Gastroesophageal sphincter (tissue), 3 donors: ENCODE results near the gene CCSER2.

Experiments
- EP300 ChIP-seq: sonication (generic); formaldehyde crosslinking; IDR thresholded peaks from one replicate; pipeline ENCODE4 v1.6.1; 2017; ENCODE audit warnings: antibody characterized with exemption, mild to moderate bottlenecking
- POLR2A ChIP-seq, 2 donors: fragments of 450-650 bp; IDR thresholded peaks; one replicate each; pipeline ENCODE4 v1.6.1; 2017; ENCODE audit warnings: antibody characterized with exemption in 2 of 2, mild to moderate bottlenecking in 2 of 2, moderate library complexity in 1 of 2
- POLR2AphosphoS5 ChIP-seq: sonication (generic); formaldehyde crosslinking; IDR thresholded peaks from one replicate; pipeline ENCODE4 v1.6.1; 2017; ENCODE audit warnings: antibody characterized with exemption
- TF ChIP-seq, protein P1 (sequence below), 4 experiments: fragments of 200-600 bp in 2 of 4; fragments of 450-650 bp in 2 of 4; sonication (generic) in 1 of 4; IDR thresholded peaks; one replicate each; pipeline ENCODE4 v1.5.1; 2017 to 2019; ENCODE audit warnings: antibody characterized with exemption in 4 of 4, mild to moderate bottlenecking in 2 of 4, moderate library complexity in 2 of 4

DNA sequence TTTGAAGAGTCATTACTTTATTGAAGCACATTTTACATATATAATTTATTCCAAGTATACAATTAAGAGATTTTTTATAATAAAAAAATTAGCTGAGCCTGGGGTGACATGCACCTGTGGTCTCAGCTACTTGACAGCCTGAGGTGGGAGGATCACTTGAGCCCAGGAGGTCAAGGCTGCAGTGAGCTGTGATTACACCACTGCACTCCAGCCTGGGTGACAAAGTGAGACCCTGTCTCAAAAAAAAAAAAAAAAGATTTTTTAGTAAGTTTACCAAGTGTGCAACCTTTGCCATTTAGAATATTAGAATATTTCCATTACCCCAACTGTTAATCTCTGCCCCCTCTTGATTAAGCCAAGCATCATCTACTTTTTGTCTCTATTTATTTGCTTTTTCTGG is 196.0 kb downstream of the CCSER2 start:
- TF ChIP-seq, protein P1, sequence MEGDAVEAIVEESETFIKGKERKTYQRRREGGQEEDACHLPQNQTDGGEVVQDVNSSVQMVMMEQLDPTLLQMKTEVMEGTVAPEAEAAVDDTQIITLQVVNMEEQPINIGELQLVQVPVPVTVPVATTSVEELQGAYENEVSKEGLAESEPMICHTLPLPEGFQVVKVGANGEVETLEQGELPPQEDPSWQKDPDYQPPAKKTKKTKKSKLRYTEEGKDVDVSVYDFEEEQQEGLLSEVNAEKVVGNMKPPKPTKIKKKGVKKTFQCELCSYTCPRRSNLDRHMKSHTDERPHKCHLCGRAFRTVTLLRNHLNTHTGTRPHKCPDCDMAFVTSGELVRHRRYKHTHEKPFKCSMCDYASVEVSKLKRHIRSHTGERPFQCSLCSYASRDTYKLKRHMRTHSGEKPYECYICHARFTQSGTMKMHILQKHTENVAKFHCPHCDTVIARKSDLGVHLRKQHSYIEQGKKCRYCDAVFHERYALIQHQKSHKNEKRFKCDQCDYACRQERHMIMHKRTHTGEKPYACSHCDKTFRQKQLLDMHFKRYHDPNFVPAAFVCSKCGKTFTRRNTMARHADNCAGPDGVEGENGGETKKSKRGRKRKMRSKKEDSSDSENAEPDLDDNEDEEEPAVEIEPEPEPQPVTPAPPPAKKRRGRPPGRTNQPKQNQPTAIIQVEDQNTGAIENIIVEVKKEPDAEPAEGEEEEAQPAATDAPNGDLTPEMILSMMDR (IDR thresholded peaks at IDR 0.05), result no peak
- TF ChIP-seq POLR2A (IDR thresholded peaks at IDR 0.05), result no peak
- TF ChIP-seq EP300, result no peak
- no peak for TF ChIP-seq POLR2AphosphoS5
